HT-29 (cell line): ENCODE measurements around the gene SPOCK2. TPM values are rescaled to one million over a fixed set of nuclear protein-coding genes. Genes with fewer than 3 reads are reported as not detected.

Source experiments
- DNase-seq: peaks from one replicate; pipeline ENCODE4 v3.0.0-alpha.2; 2015; ENCODE audit warnings: low spot score
- total RNA-seq: library from RNA; depleted of rRNA; stranded (reverse); fragments of >200 nt; shearing (Covaris generic); gene quantifications from 2 replicates; pipeline ENCODE4 v1.2.3, GENCODE V29; 2014

SPOCK2 gene
- total RNA-seq, 1 experiment from 2014 or later = 0.08 TPM

GRCh38 chr10:72073708-72074573 lies 14.4 kb downstream of the SPOCK2 start:
- no peak for DNase-seq

GRCh38 chr10:72072639-72073038 lies 15.7 kb downstream of the SPOCK2 start:
- no peak for DNase-seq

GRCh38 chr10:72072046-72072445 lies 16.3 kb downstream of the SPOCK2 start:
- DNase-seq = no peak

- DNase-seq = peak; percentile 12
These were observed 18.4 kb downstream of the SPOCK2 start for GRCh38 chr10:72069751-72070526.

- no peak for DNase-seq
These were observed 19.4 kb downstream of the SPOCK2 start for GRCh38 chr10:72068901-72069446.

- no peak for DNase-seq
These were observed 20.1 kb downstream of the SPOCK2 start for GRCh38 chr10:72068126-72068765.

- no peak for DNase-seq
These were observed 20.8 kb downstream of the SPOCK2 start for GRCh38 chr10:72067463-72068125.

- no peak for DNase-seq
These were observed 21.8 kb downstream of the SPOCK2 start for GRCh38 chr10:72066318-72067284.

GRCh38 chr10:72065439-72066025 lies 22.8 kb downstream of the SPOCK2 start:
- DNase-seq = no peak

GRCh38 chr10:72063703-72064391 lies 24.5 kb downstream of the SPOCK2 start:
- DNase-seq = no peak

- no peak for DNase-seq
These were observed 25.3 kb downstream of the SPOCK2 start for GRCh38 chr10:72062832-72063702.

GRCh38 chr10:72062382-72062781 lies 26.0 kb downstream of the SPOCK2 start:
- DNase-seq = no peak

GRCh38 chr10:72061930-72062329 lies 26.4 kb downstream of the SPOCK2 start:
- no peak for DNase-seq

GRCh38 chr10:72061491-72061890 lies 26.9 kb downstream of the SPOCK2 start:
- DNase-seq = peak; percentile 13

- no peak for DNase-seq
These were observed 28.2 kb downstream of the SPOCK2 start for GRCh38 chr10:72059843-72060822.

- no peak for DNase-seq
These were observed 29.1 kb downstream of the SPOCK2 start for GRCh38 chr10:72058989-72059842.
